GM19468 (cell line): ENCODE results near the gene C19orf85.
"Not testable (repeated sequence)": the region's sequence is repeated elsewhere in the genome, so short reads cannot be mapped to it uniquely, and the experiment has no call there.

Experiments
- ATAC-seq: cut with Tn5 transposase; IDR thresholded peaks from one replicate; pipeline ENCODE4 v1.9.1; 2021; ENCODE audit warnings: mild to moderate bottlenecking, moderate library complexity, moderate number of reproducible peaks; ENCODE audit not compliant: unreplicated experiment; ENCODE audit errors: extremely low read depth

The C19orf85 gene

DNA sequence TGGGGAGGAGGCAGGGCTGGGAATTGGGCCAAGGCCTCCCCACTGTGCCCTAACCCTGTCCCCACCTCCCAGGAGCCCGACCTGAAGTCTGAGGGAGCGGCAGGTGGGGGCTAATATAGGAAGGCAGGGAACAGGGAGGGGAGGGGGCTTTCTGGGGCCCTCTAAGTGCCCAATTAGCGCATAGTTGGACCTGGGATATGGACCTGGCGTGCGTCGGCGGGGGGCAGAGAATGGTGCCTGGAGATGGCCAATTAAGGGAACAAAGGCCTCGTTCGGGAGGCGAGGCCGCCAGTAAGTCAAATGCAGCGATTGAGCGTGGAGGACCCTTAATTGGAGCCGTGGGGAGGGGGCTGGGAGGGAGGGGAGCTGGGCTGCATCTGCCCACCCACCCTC lies at the start of gene C19orf85:
Gene C19orf85, minus strand, starts transcription at position 90 of the 393 bp plus-strand sequence. CDS start 197 bp downstream, outside the sequence.
- ATAC-seq, result no peak

DNA sequence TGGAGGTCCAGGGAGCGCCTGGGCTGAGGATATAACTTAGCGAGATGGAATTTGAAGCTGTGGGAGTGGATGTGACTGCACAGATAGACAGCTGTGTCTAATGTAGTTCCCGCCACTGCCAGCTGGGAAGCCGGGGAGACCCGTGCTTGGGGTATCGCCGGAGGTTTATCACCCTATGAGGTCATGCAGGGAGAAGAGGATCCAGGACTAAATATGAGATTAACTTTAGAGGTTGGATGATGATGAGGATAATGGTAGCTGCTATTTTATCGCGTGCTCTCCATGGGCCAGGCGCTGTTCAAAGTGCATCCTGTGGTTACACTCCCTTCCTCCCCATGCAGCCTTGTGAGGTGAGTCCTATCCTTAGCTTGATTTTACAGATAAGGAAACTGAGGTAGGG lies 43.6 kb upstream of the C19orf85 start:
- ATAC-seq, result no peak

DNA sequence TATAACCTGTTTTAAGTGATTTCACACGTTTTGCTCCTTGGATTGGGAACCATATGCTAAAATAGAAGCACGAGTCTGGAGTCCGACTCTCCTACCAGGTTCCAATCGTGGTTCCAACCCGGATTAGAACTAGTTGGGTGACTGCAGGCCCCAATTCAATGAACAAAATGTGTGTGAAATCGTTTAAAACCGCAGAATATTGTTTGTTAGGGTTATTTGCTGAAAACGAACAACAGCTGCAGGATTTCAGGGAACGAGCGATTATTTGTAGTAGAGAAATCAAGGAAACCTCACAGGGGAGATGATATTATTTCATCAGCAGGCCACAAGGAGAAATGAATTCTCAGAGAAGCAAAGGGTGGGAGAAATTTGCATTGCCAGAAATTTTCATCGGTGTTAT lies 40.4 kb upstream of the C19orf85 start:
- no peak for ATAC-seq

DNA sequence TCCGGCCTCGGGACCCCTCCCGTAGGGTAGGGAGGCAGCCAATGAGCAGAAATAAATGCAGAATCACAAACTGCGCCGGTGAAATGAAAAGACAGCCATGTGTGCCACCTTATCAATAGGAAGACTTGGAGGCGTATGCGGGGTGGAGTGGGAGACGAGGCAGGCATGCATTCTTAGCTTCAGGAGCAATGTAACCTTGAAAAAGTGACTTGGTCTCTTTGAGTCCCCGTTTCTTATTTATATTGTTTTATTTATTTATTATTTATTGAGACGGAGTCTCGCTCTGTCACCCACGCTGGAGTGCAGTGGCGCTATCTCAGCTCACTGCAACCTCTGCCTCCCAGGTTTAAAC lies 39.7 kb upstream of the C19orf85 start:
- ATAC-seq, result no peak

- ATAC-seq, result peak; percentile 75
Measured at GRCh38 chr19:55503502-55504251, 39.1 kb upstream of the C19orf85 start.

DNA sequence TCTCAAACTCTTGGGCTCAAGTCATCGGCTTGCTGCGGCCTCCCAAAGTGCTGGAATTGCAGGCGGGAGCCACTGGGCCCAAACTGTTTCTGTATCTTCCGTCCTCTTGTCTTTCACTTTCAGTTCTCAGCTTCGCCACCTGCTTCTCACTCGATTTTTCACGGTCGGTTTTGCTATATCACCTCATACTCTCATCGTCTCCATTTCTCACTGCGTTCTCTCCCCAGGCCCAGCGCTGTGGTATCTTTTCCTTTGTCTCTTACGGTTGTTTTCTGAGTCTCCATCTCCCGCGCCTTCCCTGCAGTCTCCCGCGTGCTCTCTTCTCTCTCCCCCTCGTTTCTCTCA lies 38.6 kb upstream of the C19orf85 start:
- no peak for ATAC-seq

DNA sequence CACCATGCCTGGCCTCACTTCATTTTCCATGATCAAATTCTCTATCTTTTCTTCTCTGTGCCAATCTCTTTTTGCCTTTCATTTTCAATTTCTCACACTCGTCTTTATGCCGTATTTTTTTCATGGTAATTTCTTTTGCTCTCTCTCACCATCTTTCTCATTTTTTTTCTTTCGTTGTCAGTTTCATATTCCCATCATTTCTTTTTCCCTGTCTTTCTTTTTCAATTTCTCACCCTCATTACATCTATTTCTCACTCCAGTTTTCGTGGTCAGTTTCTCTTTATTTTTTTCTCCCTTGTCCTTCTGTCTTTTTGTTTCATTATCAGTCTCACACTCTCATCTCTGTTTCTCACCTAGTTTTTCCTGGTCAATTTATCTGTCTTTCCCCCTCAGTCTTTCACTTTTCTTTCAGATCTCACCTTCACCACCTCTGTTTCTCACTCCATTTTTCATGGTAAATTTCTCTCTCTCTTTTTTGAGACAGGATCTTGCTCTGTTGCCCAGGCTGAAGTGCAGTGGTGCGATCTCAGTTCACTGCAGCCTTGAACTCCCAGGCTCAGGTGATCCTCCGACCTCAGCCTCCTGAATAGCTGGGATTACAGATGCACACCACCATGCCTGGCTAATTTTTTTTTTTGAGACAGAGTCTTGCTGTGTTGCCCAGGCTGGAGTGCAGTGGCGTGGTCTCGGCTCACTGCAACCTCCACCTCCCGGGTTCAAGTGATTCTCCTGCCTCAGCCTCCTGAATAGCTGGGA lies 37.8 kb upstream of the C19orf85 start:
- ATAC-seq, result no peak

DNA sequence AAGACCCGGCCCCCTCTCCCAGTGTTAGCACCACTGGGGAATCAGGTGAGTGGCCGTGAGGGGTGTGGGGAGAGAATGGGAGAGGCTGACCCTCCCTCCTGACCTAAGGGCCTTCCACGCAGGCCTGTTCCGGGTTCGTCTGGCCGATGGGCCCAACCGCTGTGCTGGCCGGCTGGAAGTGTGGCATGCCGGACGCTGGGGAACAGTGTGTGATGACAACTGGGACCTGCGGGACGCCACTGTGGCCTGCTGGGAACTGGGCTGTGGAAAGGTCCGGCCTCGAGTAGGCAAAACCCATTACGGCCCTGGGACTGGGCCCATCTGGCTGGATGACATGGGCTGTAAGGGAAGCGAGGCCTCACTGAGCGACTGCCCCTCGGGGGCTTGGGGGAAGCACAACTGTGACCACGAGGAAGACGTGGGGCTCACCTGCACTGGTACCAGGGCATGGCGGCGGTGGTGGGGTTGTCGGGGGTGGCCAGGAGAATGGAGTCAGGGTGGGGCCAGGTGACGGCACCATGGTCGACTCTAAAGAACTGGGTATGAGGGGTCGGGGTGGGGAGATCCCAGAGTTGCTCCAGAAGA lies 35.9 kb upstream of the C19orf85 start:
- no peak for ATAC-seq

GRCh38 chr19:55498246-55498840 lies 33.8 kb upstream of the C19orf85 start:
- no peak for ATAC-seq

GRCh38 chr19:55497763-55498162 lies 33.2 kb upstream of the C19orf85 start:
- ATAC-seq, result no peak

DNA sequence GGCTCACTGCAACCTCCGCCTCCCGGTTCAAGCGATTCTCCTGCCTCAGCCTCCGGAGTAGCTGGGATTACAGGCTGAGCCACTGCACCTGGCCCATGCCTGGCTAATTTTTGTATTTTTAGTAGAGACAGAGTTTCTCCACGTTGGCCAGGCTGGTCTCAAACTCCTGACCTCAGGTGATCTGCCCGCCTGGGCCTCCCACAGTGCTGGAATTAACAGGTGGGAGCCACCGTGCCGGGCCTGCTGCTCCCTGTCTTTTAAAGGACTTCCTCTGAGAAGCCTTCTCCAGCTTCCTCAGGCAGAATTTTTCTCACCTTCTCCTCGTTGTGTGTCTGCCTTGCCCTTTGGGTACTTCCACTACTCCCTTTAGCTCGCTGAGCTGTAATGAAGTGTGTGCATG lies 32.3 kb upstream of the C19orf85 start:
- not testable (repeated sequence) for ATAC-seq

- ATAC-seq, result no peak
Measured at GRCh38 chr19:55495646-55496349, 31.2 kb upstream of the C19orf85 start.

DNA sequence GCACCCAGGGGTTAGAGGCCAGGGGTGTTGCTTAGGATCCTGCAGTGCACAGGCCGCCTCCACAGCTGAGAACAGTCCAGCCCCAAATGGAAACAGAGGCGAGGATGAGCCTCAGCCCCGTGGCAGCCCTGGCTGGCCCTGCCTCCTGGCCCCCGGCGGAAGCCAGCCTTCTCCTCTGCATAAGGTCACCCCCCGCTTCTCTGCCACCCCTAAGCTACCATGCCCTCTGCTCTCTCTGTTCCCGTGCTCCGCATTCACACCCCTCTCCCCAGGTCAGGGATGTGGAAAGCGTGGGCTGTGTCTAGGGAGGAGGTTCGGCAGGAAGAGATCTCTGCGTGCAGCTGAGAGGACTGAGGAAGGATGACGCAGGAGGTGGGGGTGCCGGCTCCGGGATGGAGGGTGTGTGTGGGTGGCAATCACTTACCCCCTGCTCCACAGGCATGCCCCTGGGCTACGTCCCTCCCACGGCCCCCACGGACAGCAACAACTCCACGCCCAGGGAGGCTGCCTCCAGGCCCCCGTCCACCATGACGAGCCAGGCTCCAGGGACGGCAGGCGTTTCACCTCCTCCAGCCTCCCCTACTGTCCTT lies 29.7 kb upstream of the C19orf85 start:
- no peak for ATAC-seq

DNA sequence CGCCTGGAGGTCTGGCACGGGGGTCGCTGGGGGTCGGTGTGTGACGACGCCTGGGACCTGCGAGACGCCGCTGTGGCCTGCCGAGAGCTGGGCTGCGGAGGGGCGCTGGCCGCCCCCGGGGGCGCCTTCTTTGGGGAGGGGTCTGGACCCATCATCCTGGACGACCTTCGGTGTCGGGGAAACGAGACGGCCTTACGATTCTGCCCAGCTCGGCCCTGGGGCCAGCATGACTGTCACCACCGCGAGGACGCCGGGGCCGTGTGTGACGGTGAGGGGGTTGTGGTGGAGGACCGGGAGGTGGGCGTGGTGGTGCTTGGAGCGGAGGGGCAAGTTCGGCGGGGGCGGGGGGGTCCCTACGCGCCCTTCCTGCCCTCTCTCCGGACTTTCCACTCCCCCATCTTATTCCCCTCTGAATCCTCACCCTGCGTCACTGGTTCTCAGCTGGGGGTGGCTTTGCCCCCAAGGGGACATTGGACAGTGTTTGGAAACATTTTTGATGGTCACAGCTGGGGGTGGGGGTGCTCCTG lies 29.2 kb upstream of the C19orf85 start:
- no peak for ATAC-seq

- no peak for ATAC-seq
Measured at GRCh38 chr19:55493052-55493644, 28.6 kb upstream of the C19orf85 start.

- no peak for ATAC-seq
Measured at GRCh38 chr19:55492362-55492944, 27.9 kb upstream of the C19orf85 start.

- no peak for ATAC-seq
Measured at GRCh38 chr19:55491546-55492360, 27.2 kb upstream of the C19orf85 start.
